Esophagus squamous epithelium (tissue), 4 donors: ENCODE measurements around the gene ANTXR1.

Experiments used
- POLR2A ChIP-seq, 4 donors: fragments of 450-650 bp; IDR thresholded peaks; one replicate each; pipeline ENCODE4 v1.6.1; 2017; ENCODE audit warnings: antibody characterized with exemption in 4 of 4, mild to moderate bottlenecking in 4 of 4, moderate library complexity in 3 of 4
- TF ChIP-seq, protein P1 (sequence below), 6 experiments: fragments of 450-650 bp in 4 of 6; fragments of 200-600 bp in 2 of 6; sonication (generic) in 2 of 6; IDR thresholded peaks; one replicate each; pipeline ENCODE4 v1.5.1; 2016 to 2019; ENCODE audit warnings: antibody characterized with exemption in 6 of 6, mild to moderate bottlenecking in 4 of 6, moderate library complexity in 4 of 6

DNA sequence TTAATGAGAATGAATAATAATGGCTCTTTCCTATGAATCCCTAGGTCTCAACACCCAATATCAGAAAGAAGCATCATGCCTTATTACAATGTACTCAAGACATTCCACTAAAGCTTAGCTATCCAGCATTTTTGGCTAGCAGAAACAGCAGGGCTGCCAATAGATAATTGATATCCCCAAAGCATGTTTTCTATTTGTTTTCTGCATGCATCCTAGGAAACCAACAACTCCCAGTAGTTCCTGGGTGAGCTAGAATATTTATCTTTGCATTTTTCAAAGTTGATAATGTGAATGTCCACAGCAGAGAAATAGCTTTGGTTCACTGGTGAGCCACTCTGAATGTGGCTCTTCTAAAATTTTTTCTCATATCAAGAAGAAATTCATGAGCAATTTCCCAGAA is 5.8 kb upstream of the ANTXR1 start:
- TF ChIP-seq, protein P1, sequence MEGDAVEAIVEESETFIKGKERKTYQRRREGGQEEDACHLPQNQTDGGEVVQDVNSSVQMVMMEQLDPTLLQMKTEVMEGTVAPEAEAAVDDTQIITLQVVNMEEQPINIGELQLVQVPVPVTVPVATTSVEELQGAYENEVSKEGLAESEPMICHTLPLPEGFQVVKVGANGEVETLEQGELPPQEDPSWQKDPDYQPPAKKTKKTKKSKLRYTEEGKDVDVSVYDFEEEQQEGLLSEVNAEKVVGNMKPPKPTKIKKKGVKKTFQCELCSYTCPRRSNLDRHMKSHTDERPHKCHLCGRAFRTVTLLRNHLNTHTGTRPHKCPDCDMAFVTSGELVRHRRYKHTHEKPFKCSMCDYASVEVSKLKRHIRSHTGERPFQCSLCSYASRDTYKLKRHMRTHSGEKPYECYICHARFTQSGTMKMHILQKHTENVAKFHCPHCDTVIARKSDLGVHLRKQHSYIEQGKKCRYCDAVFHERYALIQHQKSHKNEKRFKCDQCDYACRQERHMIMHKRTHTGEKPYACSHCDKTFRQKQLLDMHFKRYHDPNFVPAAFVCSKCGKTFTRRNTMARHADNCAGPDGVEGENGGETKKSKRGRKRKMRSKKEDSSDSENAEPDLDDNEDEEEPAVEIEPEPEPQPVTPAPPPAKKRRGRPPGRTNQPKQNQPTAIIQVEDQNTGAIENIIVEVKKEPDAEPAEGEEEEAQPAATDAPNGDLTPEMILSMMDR (IDR thresholded peaks at IDR 0.05) = no peak
- TF ChIP-seq POLR2A (IDR thresholded peaks at IDR 0.05) = no peak
